Measurements from ENCODE around the gene SORCS1. TPM values are rescaled to one million over a fixed set of nuclear protein-coding genes. Genes with fewer than 3 reads are reported as not detected.

SORCS1 gene
- total and polyA plus RNA-seq, 2 of the 13 experiments (the other 11 are each of a cell fraction or from before 2014, with no cell fraction given) = not detected

GRCh38 chr10:106557951-106558733 is 606.4 kb downstream of the SORCS1 start:
- no peak for TF ChIP-seq ZNF143 (CRISPR knock-in tag; IDR thresholded peaks at IDR 0.05)
- TF ChIP-seq FOXC1 (CRISPR knock-in tag; IDR thresholded peaks at IDR 0.05; ENCODE audit: borderline replicate concordance) = no peak
- TF ChIP-seq ZFP1 (CRISPR knock-in tag; IDR thresholded peaks at IDR 0.05) = no peak
- no peak for TF ChIP-seq SP140L (CRISPR knock-in tag; IDR thresholded peaks at IDR 0.05; ENCODE audit: borderline replicate concordance)
- TF ChIP-seq RNF219 (CRISPR knock-in tag; IDR thresholded peaks at IDR 0.05) = no peak
- TF ChIP-seq KLF13 (CRISPR knock-in tag; IDR thresholded peaks at IDR 0.05) = no peak
- no peak for TF ChIP-seq ZNF746 (CRISPR knock-in tag; IDR thresholded peaks at IDR 0.05)
- no peak for TF ChIP-seq PRDM10 (CRISPR knock-in tag; IDR thresholded peaks at IDR 0.05; ENCODE audit: low read depth)
- TF ChIP-seq MZF1 (CRISPR knock-in tag; IDR thresholded peaks at IDR 0.05; ENCODE audit: borderline replicate concordance) = no peak
- no peak for TF ChIP-seq SP4 (CRISPR knock-in tag; IDR thresholded peaks at IDR 0.05)
- no peak for TF ChIP-seq AHR (CRISPR knock-in tag; IDR thresholded peaks at IDR 0.05)
- no peak for TF ChIP-seq ZNF816 (CRISPR knock-in tag; IDR thresholded peaks at IDR 0.05; ENCODE audit: borderline replicate concordance)
- Histone ChIP-seq H3K27ac (ENCODE audit: extremely low read length, insufficient read depth, low read length) (no peak overlapping the region), H3K4me1 (ENCODE audit: insufficient read depth, low read length) (no peaks in the 10 kb centered on the region), H2AFZ (ENCODE audit: low read length) (no peak overlapping the region), H3K79me2 (ENCODE audit: insufficient read depth, low read length) (no peaks in the 10 kb centered on the region), H3K4me2 (ENCODE audit: low read depth, low read length) (no peak overlapping the region), H3K9ac (ENCODE audit: insufficient read depth, low read depth, low read length) (no peak overlapping the region), H4K20me1 (ENCODE audit: insufficient read depth, low read length) (no peaks in the 10 kb centered on the region), H3K9me3 (ENCODE audit: low read length) (no peaks in the 10 kb centered on the region), H3K36me3 (replicated peaks in 1 of 2; ENCODE audit: control insufficient read depth in 1 of 2, insufficient read depth in 2 of 2, low read length in 2 of 2) (no peaks in the 10 kb centered on the region), H3K27me3 (ENCODE audit: control insufficient read depth in 1 of 2, insufficient read depth in 2 of 2, low read length in 2 of 2) (no peaks in the 10 kb centered on the region), H3K4me3 (replicated peaks in 1 of 3; ENCODE audit: insufficient read depth in 1 of 3, low read depth in 2 of 3, low read length in 3 of 3) (no peak overlapping the region)
- ATAC-seq (no peak), DNase-seq (ENCODE audit: low spot score) (no peak), FAIRE-seq (no peak)
- BruUV-seq (replicated peaks) = no TSS peak
- CTCF ChIA-PET (ENCODE audit: low intra/inter-chr PET ratio, low total read pairs) = no interaction called here
- in situ Hi-C loops (cut with HindIII; ENCODE audit: extremely low pct_ligation_motif_present, low pct_unique_long_range_greater_than_20kb) (no loop called here), intact Hi-C loops (cut with micrococcal nuclease; ENCODE audit: unreplicated experiment) (no loop called here)
- WGBS (ENCODE audit: low lambda C conversion rate) = 6% methylated on average over 7 of the region's 7 CpGs
- POLR2A ChIA-PET = no interaction called here

Data from HepG2 (cell line).